Subcutaneous abdominal adipose tissue (tissue), 5 donors: ENCODE results near the gene A4GALT.
A peak's percentile ranks its signal among the peaks of the same experiment; 100 is the strongest.

Experiments
- H3K27ac ChIP-seq: one replicate; pipeline ENCODE4 v1.7.0; 2013; ENCODE audit warnings: low read depth, mild to moderate bottlenecking, inconsistent platforms, low read length, moderate library complexity
- H3K27me3 ChIP-seq, 5 donors: one replicate each; pipeline ENCODE4 v1.7.0; 2013; ENCODE audit warnings: low read length in 5 of 5, inconsistent platforms in 1 of 5; ENCODE audit not compliant: control insufficient read depth in 5 of 5, insufficient read depth in 4 of 5
- H3K36me3 ChIP-seq, 5 donors: one replicate each; pipeline ENCODE4 v1.7.0; 2013; ENCODE audit warnings: low read length in 5 of 5; ENCODE audit not compliant: control insufficient read depth in 5 of 5, insufficient read depth in 5 of 5
- H3K4me1 ChIP-seq, 5 donors: one replicate each; pipeline ENCODE4 v1.7.0; 2013; ENCODE audit warnings: low read length in 5 of 5, mild to moderate bottlenecking in 3 of 5, moderate library complexity in 1 of 5; ENCODE audit not compliant: control insufficient read depth in 5 of 5, insufficient read depth in 5 of 5
- H3K4me3 ChIP-seq, 5 donors: one replicate each; pipeline ENCODE4 v1.7.0; 2013; ENCODE audit warnings: low read length in 5 of 5, low read depth in 1 of 5
- H3K9ac ChIP-seq, 5 donors: one replicate each; pipeline ENCODE4 v1.7.0; 2013; ENCODE audit warnings: low read length in 5 of 5, mild to moderate bottlenecking in 4 of 5, moderate library complexity in 3 of 5
- H3K9me3 ChIP-seq, 5 donors: one replicate each; pipeline ENCODE4 v1.7.0; 2013; ENCODE audit warnings: low read length in 5 of 5; ENCODE audit not compliant: control insufficient read depth in 5 of 5
- donor health status: healthy.
- donor health status: healthy.
- donor health status: healthy.
- donor health status: healthy.
- donor health status: healthy.

A4GALT gene

GRCh38 chr22:42645938-42646568 is 74.6 kb downstream of the A4GALT start:
- no peaks in the 10 kb centered on the region for H3K27me3 ChIP-seq
- H3K9ac ChIP-seq: peak overlapping the region; percentile 52 to 82 (median 70)
- peaks cover 27 to 80% (median 76%) of the 10 kb centered on the region in 5 donors for H3K4me1 ChIP-seq
- no peaks in the 10 kb centered on the region for H3K36me3 ChIP-seq
- peak overlapping the region; percentile 99 for H3K27ac ChIP-seq
- H3K9me3 ChIP-seq: no peaks in the 10 kb centered on the region
- peak overlapping the region in 4 of 5 donors; percentile 50 to 59 (median 58) for H3K4me3 ChIP-seq

GRCh38 chr22:42645341-42645937 is 75.2 kb downstream of the A4GALT start:
- peak overlapping the region; percentile 99 for H3K27ac ChIP-seq
- no peaks in the 10 kb centered on the region for H3K36me3 ChIP-seq
- no peaks in the 10 kb centered on the region for H3K27me3 ChIP-seq
- H3K9me3 ChIP-seq: no peaks in the 10 kb centered on the region
- peak overlapping the region; percentile 52 to 82 (median 70) for H3K9ac ChIP-seq
- peaks cover 27 to 80% (median 76%) of the 10 kb centered on the region in 5 donors for H3K4me1 ChIP-seq
- H3K4me3 ChIP-seq: peak overlapping the region; percentile 46 to 59 (median 57)

GRCh38 chr22:42644422-42645340 is 76.0 kb downstream of the A4GALT start:
- Histone ChIP-seq H3K9me3 (no peaks in the 10 kb centered on the region), H3K27ac (peak overlapping the region; percentile 99), H3K4me3 (peak overlapping the region; percentile 50 to 66 (median 59)), H3K4me1 (peaks cover 27 to 80% (median 78%) of the 10 kb centered on the region in 5 donors), H3K9ac (peak overlapping the region; percentile 65 to 82 (median 70)), H3K36me3 (no peaks in the 10 kb centered on the region), H3K27me3 (no peaks in the 10 kb centered on the region)

DNA sequence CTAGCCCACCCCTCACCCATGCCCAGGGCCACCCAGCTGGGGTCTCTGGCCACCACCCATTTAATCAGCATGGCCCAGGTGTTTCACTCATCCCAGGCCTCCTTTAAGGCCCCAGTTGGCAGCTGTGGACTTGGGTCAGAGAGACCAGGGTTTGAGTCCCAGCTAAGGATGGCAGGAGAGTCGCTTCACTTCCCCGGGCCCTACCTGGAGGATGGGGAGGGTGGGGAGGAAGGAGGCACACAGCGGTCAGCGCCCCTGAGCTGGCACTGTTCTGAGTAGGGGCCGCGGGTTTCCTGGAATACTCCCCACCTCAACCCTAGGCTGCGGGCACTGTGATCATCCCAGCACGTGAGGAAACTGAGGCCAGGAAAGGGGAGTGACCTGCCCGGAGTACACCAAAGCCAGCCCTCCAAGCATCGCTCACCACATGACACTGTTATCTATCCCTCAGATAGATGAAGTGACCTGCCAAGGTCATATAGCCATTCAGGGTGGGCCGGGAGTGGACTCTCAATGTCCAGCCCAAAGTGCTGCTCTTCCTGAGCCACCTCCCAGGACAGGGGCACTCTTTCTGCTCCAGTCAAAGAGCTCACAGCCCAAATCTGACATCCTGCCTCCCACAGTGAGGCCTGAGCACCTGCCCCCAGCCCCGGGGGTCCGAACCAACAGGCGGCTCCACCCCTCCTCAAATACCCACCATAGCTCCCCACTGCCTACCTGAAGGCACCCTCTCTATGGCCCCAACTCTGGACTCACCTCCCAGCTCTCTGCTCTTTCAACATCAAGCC is 76.8 kb downstream of the A4GALT start:
- Histone ChIP-seq H3K4me1 (peaks cover 27 to 79% (median 75%) of the 10 kb centered on the region in 5 donors), H3K27me3 (no peaks in the 10 kb centered on the region), H3K27ac (peak overlapping the region; percentile 99), H3K9ac (peak overlapping the region; percentile 56 to 82 (median 70)), H3K36me3 (no peaks in the 10 kb centered on the region), H3K4me3 (peak overlapping the region; percentile 50 to 66 (median 59)), H3K9me3 (no peaks in the 10 kb centered on the region)

DNA sequence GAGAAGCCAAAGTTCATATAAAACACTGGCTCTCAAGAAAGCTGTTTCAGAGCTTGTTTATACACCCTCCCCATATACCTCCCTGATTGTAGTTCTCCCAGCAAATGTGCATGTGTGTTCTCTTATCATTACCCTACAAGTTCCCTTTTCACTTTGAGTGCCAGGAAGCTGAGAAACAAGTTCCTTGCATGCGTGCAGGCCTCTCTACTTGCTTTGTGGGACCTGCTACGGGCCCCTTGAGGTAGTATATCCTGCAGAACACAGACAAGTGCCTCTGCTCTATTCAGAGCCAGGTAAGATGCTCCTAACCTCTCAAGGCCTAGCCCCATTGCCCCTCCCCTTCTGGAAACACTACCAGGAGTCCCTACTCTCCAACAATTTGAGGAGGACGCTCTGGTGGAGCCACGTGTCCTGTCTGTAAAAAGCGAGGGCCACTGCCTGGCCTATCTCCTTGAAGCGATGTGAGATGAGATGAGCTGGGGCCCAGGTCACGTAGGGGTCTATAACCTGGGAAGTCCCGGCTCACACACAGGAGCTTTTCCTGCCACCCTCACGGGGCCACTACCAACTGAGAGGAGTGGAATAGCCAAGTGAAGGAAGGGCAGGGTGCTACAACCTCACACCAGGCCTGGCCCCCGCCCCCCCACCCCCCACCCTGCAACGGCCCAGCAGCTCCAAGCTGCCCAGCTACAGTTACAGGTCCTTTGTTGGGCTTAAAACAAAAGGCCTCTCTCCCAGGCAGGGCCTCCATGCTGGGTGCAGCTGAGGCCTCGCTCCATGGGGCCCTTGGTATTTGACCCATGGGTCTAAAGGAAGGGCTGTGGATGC is 77.7 kb downstream of the A4GALT start:
- no peaks in the 10 kb centered on the region for H3K9me3 ChIP-seq
- H3K27me3 ChIP-seq: no peaks in the 10 kb centered on the region
- peaks cover 23 to 72% (median 67%) of the 10 kb centered on the region in 5 donors for H3K4me1 ChIP-seq
- no peaks in the 10 kb centered on the region for H3K36me3 ChIP-seq
- peak overlapping the region in 3 of 5 donors; percentile 56 to 82 (median 81) for H3K9ac ChIP-seq
- peak overlapping the region; percentile 99 for H3K27ac ChIP-seq
- H3K4me3 ChIP-seq: no peak overlapping the region
